ENCODE measurements around the gene SOX12.
A peak's percentile ranks its signal among the peaks of the same experiment; 100 is the strongest.

SOX12 gene

GRCh38 chr20:325045-325888 is at the start of gene SOX12:
TSS of gene SOX12 (plus strand) at chr20:325552. CDS start at chr20:325925, 373 bp downstream.
- DNase-seq (ENCODE audit: low read depth) = peak; percentile 80

GRCh38 chr20:275791-276190 is 49.6 kb upstream of the SOX12 start:
- DNase-seq (ENCODE audit: low read depth) = no peak

- DNase-seq (ENCODE audit: low read depth) = no peak
Measured at GRCh38 chr20:276620-277495, 48.5 kb upstream of the SOX12 start.

- no peak for DNase-seq (ENCODE audit: low read depth)
Measured at GRCh38 chr20:277496-277781, 47.9 kb upstream of the SOX12 start.

- no peak for DNase-seq (ENCODE audit: low read depth)
Measured at GRCh38 chr20:278181-278580, 47.2 kb upstream of the SOX12 start.

- peak; percentile 20 for DNase-seq (ENCODE audit: low read depth)
Measured at GRCh38 chr20:278607-279571, 46.5 kb upstream of the SOX12 start.

- no peak for DNase-seq (ENCODE audit: low read depth)
Measured at GRCh38 chr20:284172-284571, 41.2 kb upstream of the SOX12 start.

- no peak for DNase-seq (ENCODE audit: low read depth)
Measured at GRCh38 chr20:286508-286907, 38.8 kb upstream of the SOX12 start.

GRCh38 chr20:288956-289692 is 36.2 kb upstream of the SOX12 start:
- no peak for DNase-seq (ENCODE audit: low read depth)

- no peak for DNase-seq (ENCODE audit: low read depth)
Measured at GRCh38 chr20:289693-290083, 35.7 kb upstream of the SOX12 start.

- DNase-seq (ENCODE audit: low read depth) = peak; percentile 94
Measured at GRCh38 chr20:290084-290831, 35.1 kb upstream of the SOX12 start, which contains the start of gene C20orf96. TSS of gene C20orf96 (minus strand) at chr20:290750. CDS start at chr20:290610, 140 bp downstream.

GRCh38 chr20:294602-295001 is 30.8 kb upstream of the SOX12 start:
- no peak for DNase-seq (ENCODE audit: low read depth)

- no peak for DNase-seq (ENCODE audit: low read depth)
Measured at GRCh38 chr20:295804-296203, 29.5 kb upstream of the SOX12 start.

- peak; percentile 89 for DNase-seq (ENCODE audit: low read depth)
Measured at GRCh38 chr20:297098-297924, 28.0 kb upstream of the SOX12 start, which contains the start of gene ZCCHC3. TSS of gene ZCCHC3 (plus strand) at chr20:297570. CDS start at chr20:297587, 17 bp downstream.

- peak; percentile 65 for DNase-seq (ENCODE audit: low read depth)
Measured at GRCh38 chr20:297925-298775, 27.2 kb upstream of the SOX12 start.

GRCh38 chr20:298776-299391 is 26.5 kb upstream of the SOX12 start:
- DNase-seq (ENCODE audit: low read depth) = no peak

GRCh38 chr20:300345-300990 is 24.9 kb upstream of the SOX12 start:
- no peak for DNase-seq (ENCODE audit: low read depth)

Data from fibroblast of the conjunctiva (primary cell).